Stimulated activated CD8-positive, alpha-beta memory T cell treated with anti-CD3 and anti-CD28 coated beads, Interleukin-12 subunit alpha, Interleukin-12 subunit beta, amount 100 ng/mL, for 24 hours (primary cell): ENCODE results near the gene PAGR1.
"Not testable (repeated sequence)": the region's sequence is repeated elsewhere in the genome, so short reads cannot be mapped to it uniquely, and the experiment has no call there.

Experiments
- DNase-seq: peaks from one replicate; pipeline ENCODE4 v3.0.0-alpha.2; 2020; ENCODE audit errors: extremely low read depth

The PAGR1 gene

DNA sequence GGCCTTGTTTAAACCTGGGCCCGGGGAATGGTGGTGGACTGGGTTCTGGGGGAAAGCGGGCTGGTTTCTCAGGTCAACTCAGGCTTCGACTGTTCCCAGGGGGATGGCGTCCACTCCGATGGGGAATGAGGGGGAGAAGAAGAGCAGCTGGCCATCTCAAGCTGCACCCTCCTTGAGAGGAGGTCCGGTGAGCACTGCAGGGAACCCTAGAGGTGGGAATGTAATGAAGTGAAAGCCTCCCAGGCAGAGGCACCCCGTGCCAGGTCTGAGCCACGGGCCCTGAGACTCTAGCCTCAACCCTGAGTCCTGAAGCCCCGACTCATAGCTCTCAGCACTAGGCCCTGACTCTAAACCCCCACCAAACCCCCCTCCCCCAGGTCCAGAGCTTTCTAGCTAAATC is 48.3 kb downstream of the PAGR1 start:
- DNase-seq, result no peak

DNA sequence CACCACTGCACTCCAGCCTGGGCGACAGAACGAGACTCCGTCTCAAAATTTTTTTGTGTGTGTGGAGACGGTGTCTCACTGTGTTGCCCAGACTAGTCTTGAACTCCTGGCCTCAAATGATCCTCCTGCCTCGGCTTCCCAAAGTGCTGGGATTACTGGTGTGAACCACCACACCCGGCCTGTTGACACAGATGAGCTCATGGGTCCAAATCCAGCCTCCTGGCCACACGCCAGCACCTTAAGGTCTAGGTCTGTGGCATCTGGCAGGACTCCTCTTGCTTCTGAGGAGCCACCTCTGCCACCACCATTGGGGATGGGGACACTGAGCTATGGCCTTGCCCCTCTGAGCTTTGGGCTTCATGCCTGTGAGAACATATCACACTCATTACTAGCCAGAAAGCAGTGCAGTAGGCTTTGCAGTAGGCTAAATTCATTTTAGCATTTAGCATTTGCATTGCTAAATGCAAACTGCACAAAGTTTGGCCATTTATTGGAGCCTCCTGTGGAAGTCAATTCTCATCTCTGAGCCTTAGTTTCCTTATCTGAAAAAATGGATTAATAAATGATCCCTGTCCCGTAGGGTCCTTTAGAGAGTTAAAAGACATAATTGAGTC is 52.6 kb downstream of the PAGR1 start:
- DNase-seq, result no peak

DNA sequence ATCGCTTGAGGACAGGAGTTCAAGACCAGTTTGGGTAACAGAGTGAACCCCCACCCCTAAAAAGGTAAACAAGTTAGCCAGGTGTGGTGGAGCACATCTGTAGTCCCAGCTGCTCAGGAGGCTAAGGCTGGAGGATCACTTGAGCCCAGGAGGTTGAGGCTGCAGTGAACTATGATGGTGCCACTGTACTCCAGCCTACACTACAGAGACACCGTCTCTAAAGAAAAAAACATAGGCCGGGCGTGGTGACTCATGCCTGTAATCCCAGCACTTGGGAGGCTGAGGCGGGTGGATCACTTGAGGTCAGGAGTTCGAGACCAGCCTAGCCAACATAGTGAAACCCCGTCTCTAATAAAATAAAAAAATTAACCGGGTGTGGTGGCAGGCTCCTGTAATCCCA is 53.1 kb downstream of the PAGR1 start:
- DNase-seq, result not testable (repeated sequence)
